ENCODE measurements around the gene ORAI3.
A peak's percentile ranks its signal among the peaks of the same experiment; 100 is the strongest.

The ORAI3 gene

GRCh38 chr16:30942426-30942806 lies 6.5 kb upstream of the ORAI3 start:
- in situ Hi-C loops (cut with MboI; ENCODE audit: low pct_unique_long_range_greater_than_20kb, low sequenced_read_pairs): no loop called here

GRCh38 chr16:30944352-30944751 lies 4.5 kb upstream of the ORAI3 start:
- in situ Hi-C loops (cut with MboI; ENCODE audit: low pct_unique_long_range_greater_than_20kb, low sequenced_read_pairs): no loop called here
- DNase-seq: no peak

More at GRCh38 chr16:30942426-30942806, 6.5 kb upstream of the ORAI3 start:
- DNase-seq: no peak

GRCh38 chr16:30946671-30947540 lies 2.0 kb upstream of the ORAI3 start:
- in situ Hi-C loops (cut with MboI; ENCODE audit: low pct_unique_long_range_greater_than_20kb, low sequenced_read_pairs): no loop called here
- no peak for DNase-seq

- no peak for DNase-seq
- in situ Hi-C loops (cut with MboI; ENCODE audit: low pct_unique_long_range_greater_than_20kb, low sequenced_read_pairs): no loop called here
These were observed 1.4 kb upstream of the ORAI3 start for GRCh38 chr16:30947541-30947858.

GRCh38 chr16:30947859-30948666 lies 805 bp upstream of the ORAI3 start:
- peak; percentile 52 for DNase-seq
- in situ Hi-C loops (cut with MboI; ENCODE audit: low pct_unique_long_range_greater_than_20kb, low sequenced_read_pairs): no loop called here

GRCh38 chr16:30949650-30950515 lies 1.0 kb downstream of the ORAI3 start:
- DNase-seq: peak; percentile 93
- in situ Hi-C loops (cut with MboI; ENCODE audit: low pct_unique_long_range_greater_than_20kb, low sequenced_read_pairs): no loop called here

- in situ Hi-C loops (cut with MboI; ENCODE audit: low pct_unique_long_range_greater_than_20kb, low sequenced_read_pairs): no loop called here
- DNase-seq: no peak
These were observed 1.7 kb downstream of the ORAI3 start for GRCh38 chr16:30950516-30951065.

GRCh38 chr16:30951193-30951592 lies 2.3 kb downstream of the ORAI3 start:
- DNase-seq: no peak
- in situ Hi-C loops (cut with MboI; ENCODE audit: low pct_unique_long_range_greater_than_20kb, low sequenced_read_pairs): no loop called here

GRCh38 chr16:30951750-30952149 lies 2.9 kb downstream of the ORAI3 start:
- no peak for DNase-seq
- in situ Hi-C loops (cut with MboI; ENCODE audit: low pct_unique_long_range_greater_than_20kb, low sequenced_read_pairs): no loop called here

- no peak for DNase-seq
- in situ Hi-C loops (cut with MboI; ENCODE audit: low pct_unique_long_range_greater_than_20kb, low sequenced_read_pairs): no loop called here
These were observed 4.2 kb downstream of the ORAI3 start for GRCh38 chr16:30953111-30953510.

GRCh38 chr16:30953511-30954124 lies 4.8 kb downstream of the ORAI3 start:
- in situ Hi-C loops (cut with MboI; ENCODE audit: low pct_unique_long_range_greater_than_20kb, low sequenced_read_pairs): no loop called here
- DNase-seq: peak; percentile 82

- in situ Hi-C loops (cut with MboI; ENCODE audit: low pct_unique_long_range_greater_than_20kb, low sequenced_read_pairs): no loop called here
- no peak for DNase-seq
These were observed 6.1 kb downstream of the ORAI3 start for GRCh38 chr16:30954993-30955392.

- peak; percentile 84 for DNase-seq
- in situ Hi-C loops (cut with MboI; ENCODE audit: low pct_unique_long_range_greater_than_20kb, low sequenced_read_pairs): no loop called here
These were observed 8.0 kb downstream of the ORAI3 start for GRCh38 chr16:30956601-30957455.

- DNase-seq: peak; percentile 95
- in situ Hi-C loops (cut with MboI; ENCODE audit: low pct_unique_long_range_greater_than_20kb, low sequenced_read_pairs): no loop called here
These were observed 8.7 kb downstream of the ORAI3 start, which contains the start of gene SETD1A for GRCh38 chr16:30957456-30958174. TSS of gene SETD1A (plus strand) at chr16:30957754. CDS start at chr16:30958732, 978 bp downstream.

- DNase-seq: no peak
- in situ Hi-C loops (cut with MboI; ENCODE audit: low pct_unique_long_range_greater_than_20kb, low sequenced_read_pairs): no loop called here
These were observed 9.6 kb downstream of the ORAI3 start for GRCh38 chr16:30958175-30959079.

- in situ Hi-C loops (cut with MboI; ENCODE audit: low pct_unique_long_range_greater_than_20kb, low sequenced_read_pairs): no loop called here
- no peak for DNase-seq
These were observed 12.5 kb downstream of the ORAI3 start for GRCh38 chr16:30961384-30961783.

Measured in KBM-7 (cell line).